Transverse colon (tissue), 4 donors: ENCODE data around the gene WAS. TPM values are rescaled to one million over a fixed set of nuclear protein-coding genes. Genes with fewer than 3 reads are reported as not detected.

Experiments
- DNase-seq: peaks from one replicate; pipeline ENCODE4 v3.0.0-alpha.2; 2019
- H3K27ac ChIP-seq, 4 donors: fragments of 200-600 bp; sonication (generic); 2 replicates each; pipeline ENCODE4 v1.5.1; 2016 to 2018; ENCODE audit warnings: inconsistent platforms in 4 of 4
- H3K27me3 ChIP-seq: fragments of 200-600 bp; sonication (generic); 2 replicates; pipeline ENCODE4 v1.5.1; 2017; ENCODE audit warnings: inconsistent platforms
- H3K36me3 ChIP-seq, 4 donors: fragments of 200-600 bp; sonication (generic); 2 replicates each; pipeline ENCODE4 v1.5.1; 2017 to 2019; ENCODE audit warnings: inconsistent platforms in 4 of 4
- H3K4me1 ChIP-seq, 4 donors: fragments of 200-600 bp; sonication (generic); 2 replicates each; pipeline ENCODE4 v1.5.1; 2017 to 2020; ENCODE audit warnings: inconsistent platforms in 4 of 4
- H3K4me3 ChIP-seq, 4 donors: fragments of 200-600 bp; sonication (generic); 1 replicate in 1 of 4; 2 replicates in 3 of 4; pipeline versions ENCODE4 v1.5.1 to v1.6.1; 2017 to 2019; ENCODE audit warnings: inconsistent platforms in 4 of 4
- H3K9me3 ChIP-seq, 2 donors: fragments of 200-600 bp; sonication (generic); 2 replicates each; pipeline ENCODE4 v1.5.1; 2017 to 2019; ENCODE audit warnings: inconsistent platforms in 2 of 2
- EP300 ChIP-seq: sonication (generic); formaldehyde crosslinking; IDR thresholded peaks from one replicate; pipeline ENCODE4 v1.6.1; 2017; ENCODE audit warnings: antibody characterized with exemption, low read depth
- POLR2A ChIP-seq: fragments of 450-650 bp; IDR thresholded peaks from one replicate; pipeline ENCODE4 v1.6.1; 2016; ENCODE audit warnings: antibody characterized with exemption, mild to moderate bottlenecking, moderate library complexity
- POLR2AphosphoS5 ChIP-seq, 3 donors: sonication (generic); formaldehyde crosslinking; IDR thresholded peaks; one replicate each; pipeline ENCODE4 v1.6.1; 2016; ENCODE audit warnings: antibody characterized with exemption in 3 of 3
- WGBS, 2 donors: methylation state at CpG; one replicate each; pipeline ENCODE4 v1.1.5; 2018; ENCODE audit warnings: low coverage in 1 of 2; 5-methylcytosine and 5-hydroxymethylcytosine counted together
- in situ Hi-C, 4 donors: fragments of 200-750 bp; cut with MboI; loops; one replicate each; pipeline versions ENCODE4 v1.15.0 to v1.15.1; 2017; ENCODE audit warnings: low sequenced_read_pairs in 3 of 4, low pct_ligation_motif_present in 1 of 4, low pct_unique_long_range_greater_than_20kb in 1 of 4
- intact Hi-C: fragments of 100-400 bp; cut with DNase I; formaldehyde crosslinking; loops from one replicate; pipeline ENCODE4 v1.15.1; 2023; ENCODE audit warnings: low total_unique reads
- total RNA-seq, 4 donors: library from RNA; depleted of rRNA; stranded (reverse); fragments of >200 nt; gene quantifications; one replicate each; pipeline ENCODE4 v1.1.0, GENCODE V29; 2016
- TF ChIP-seq, protein P1 (sequence below), 5 experiments: fragments of 200-600 bp in 3 of 5; fragments of 450-650 bp in 2 of 5; sonication (generic) in 3 of 5; IDR thresholded peaks; 1 replicate in 2 of 5; 2 replicates in 3 of 5; pipeline ENCODE4 v1.5.1; 2016 to 2017; ENCODE audit warnings: antibody characterized with exemption in 5 of 5, inconsistent platforms in 3 of 5, mild to moderate bottlenecking in 2 of 5, moderate library complexity in 1 of 5

WAS gene
- total RNA-seq, 4 donors from 2014 or later: 3.2 to 13.1 (median 6.3) TPM

- TF ChIP-seq, protein P1, sequence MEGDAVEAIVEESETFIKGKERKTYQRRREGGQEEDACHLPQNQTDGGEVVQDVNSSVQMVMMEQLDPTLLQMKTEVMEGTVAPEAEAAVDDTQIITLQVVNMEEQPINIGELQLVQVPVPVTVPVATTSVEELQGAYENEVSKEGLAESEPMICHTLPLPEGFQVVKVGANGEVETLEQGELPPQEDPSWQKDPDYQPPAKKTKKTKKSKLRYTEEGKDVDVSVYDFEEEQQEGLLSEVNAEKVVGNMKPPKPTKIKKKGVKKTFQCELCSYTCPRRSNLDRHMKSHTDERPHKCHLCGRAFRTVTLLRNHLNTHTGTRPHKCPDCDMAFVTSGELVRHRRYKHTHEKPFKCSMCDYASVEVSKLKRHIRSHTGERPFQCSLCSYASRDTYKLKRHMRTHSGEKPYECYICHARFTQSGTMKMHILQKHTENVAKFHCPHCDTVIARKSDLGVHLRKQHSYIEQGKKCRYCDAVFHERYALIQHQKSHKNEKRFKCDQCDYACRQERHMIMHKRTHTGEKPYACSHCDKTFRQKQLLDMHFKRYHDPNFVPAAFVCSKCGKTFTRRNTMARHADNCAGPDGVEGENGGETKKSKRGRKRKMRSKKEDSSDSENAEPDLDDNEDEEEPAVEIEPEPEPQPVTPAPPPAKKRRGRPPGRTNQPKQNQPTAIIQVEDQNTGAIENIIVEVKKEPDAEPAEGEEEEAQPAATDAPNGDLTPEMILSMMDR (IDR thresholded peaks at IDR 0.05): no peak
- TF ChIP-seq POLR2AphosphoS5 (IDR thresholded peaks at IDR 0.05) (no peak), POLR2A (no peak), EP300 (no peak)
- no peaks in the 10 kb centered on the region for H3K9me3 ChIP-seq
- no peaks in the 10 kb centered on the region for H3K27me3 ChIP-seq
- no peak for DNase-seq
- H3K27ac ChIP-seq: no peak overlapping the region
- in situ Hi-C loops: no loop called here
- intact Hi-C loops: no loop called here
- H3K4me3 ChIP-seq: no peak overlapping the region
- H3K36me3 ChIP-seq: no peaks in the 10 kb centered on the region
- no peaks in the 10 kb centered on the region for H3K4me1 ChIP-seq
- WGBS, 2 donors: 55 to 100% methylated on average over 1 to 4 of the region's 4 CpGs
Observed at GRCh38 chrX:48720577-48721250, 37.1 kb downstream of the WAS start.

DNA sequence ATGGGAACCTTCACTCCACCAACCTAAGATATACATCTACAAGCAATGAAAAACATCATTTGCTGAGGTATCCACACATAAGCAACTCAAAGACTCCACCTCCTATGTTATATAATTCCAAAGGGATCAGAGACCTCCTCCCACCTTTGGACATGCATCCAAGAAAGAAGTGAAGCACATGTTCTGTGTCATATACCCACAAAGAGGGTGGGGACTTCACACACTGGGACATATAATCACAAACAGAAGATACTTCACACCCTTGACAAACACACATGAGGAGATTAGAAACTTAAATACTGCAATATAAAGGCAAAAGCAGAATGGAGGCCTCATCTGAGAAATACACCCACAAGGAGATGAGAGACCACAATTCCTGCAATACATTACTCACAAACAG, 38.3 kb downstream of the WAS start:
- Histone ChIP-seq H3K4me3 (no peak overlapping the region), H3K9me3 (no peaks in the 10 kb centered on the region), H3K27me3 (no peaks in the 10 kb centered on the region), H3K27ac (peak overlapping the region in 1 of 4 donors; percentile 16), H3K36me3 (no peaks in the 10 kb centered on the region), H3K4me1 (no peaks in the 10 kb centered on the region)
- DNase-seq: no peak
- intact Hi-C loops (no loop called here), in situ Hi-C loops (no loop called here)
- TF ChIP-seq, protein P1 (IDR thresholded peaks at IDR 0.05): no peak
- TF ChIP-seq EP300 (no peak), POLR2AphosphoS5 (IDR thresholded peaks at IDR 0.05) (no peak), POLR2A (no peak)

DNA sequence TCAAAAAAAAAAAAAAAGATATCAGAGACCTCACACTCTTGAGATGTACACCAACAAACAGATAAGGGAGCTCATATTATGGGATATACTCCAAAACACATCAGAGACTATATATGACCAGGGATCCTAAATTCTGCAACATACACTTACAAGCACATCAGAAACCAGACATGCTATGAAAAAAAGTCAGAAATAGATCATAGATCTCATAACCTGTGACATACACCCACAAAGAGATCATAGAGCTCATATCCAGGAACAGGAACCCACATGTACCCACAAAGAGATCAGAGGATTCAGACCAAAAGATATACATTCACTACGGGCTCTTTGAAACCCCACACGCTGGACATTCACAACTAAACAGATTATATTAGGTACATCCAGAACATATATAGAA, 43.0 kb downstream of the WAS start:
- intact Hi-C loops: no loop called here
- H3K4me3 ChIP-seq: no peak overlapping the region
- WGBS, 2 donors: 80% methylated on average over 2 of the region's 2 CpGs; no CpG with 5 or more reads in 1 of the 2 donors
- H3K4me1 ChIP-seq: no peaks in the 10 kb centered on the region
- no peaks in the 10 kb centered on the region for H3K36me3 ChIP-seq
- no peaks in the 10 kb centered on the region for H3K27me3 ChIP-seq
- in situ Hi-C loops: no loop called here
- H3K9me3 ChIP-seq: no peaks in the 10 kb centered on the region
- H3K27ac ChIP-seq: no peak overlapping the region
- TF ChIP-seq POLR2AphosphoS5 (IDR thresholded peaks at IDR 0.05): no peak
- TF ChIP-seq EP300: no peak
- TF ChIP-seq, protein P1 (IDR thresholded peaks at IDR 0.05): no peak
- no peak for TF ChIP-seq POLR2A
- DNase-seq: no peak

DNA sequence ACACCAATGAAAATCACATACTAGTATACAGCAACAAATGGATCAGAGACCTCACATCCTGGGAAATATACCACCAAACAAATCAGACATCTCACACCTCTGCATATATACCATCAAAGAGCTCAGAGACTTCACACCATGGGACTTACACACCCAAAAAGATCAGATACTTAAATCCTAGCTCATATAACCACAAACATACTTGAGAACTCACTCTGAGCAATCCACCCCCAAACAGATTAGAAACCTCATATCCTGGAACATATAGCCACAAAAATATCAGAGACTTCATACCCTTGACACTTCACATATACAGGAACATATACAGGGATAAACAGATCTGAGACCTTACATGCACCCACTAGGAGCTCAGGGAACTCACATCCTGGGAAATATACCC, 45.1 kb downstream of the WAS start:
- Histone ChIP-seq H3K27ac (no peak overlapping the region), H3K27me3 (no peaks in the 10 kb centered on the region), H3K4me3 (no peak overlapping the region), H3K36me3 (no peaks in the 10 kb centered on the region), H3K9me3 (no peaks in the 10 kb centered on the region), H3K4me1 (no peaks in the 10 kb centered on the region)
- intact Hi-C loops: no loop called here
- DNase-seq: no peak
- in situ Hi-C loops: no loop called here
- TF ChIP-seq, protein P1 (IDR thresholded peaks at IDR 0.05): no peak
- no peak for TF ChIP-seq EP300
- no peak for TF ChIP-seq POLR2AphosphoS5 (IDR thresholded peaks at IDR 0.05)
- no peak for TF ChIP-seq POLR2A
